ENCODE data around the gene DOHH. TPM values are rescaled to one million over a fixed set of nuclear protein-coding genes. Genes with fewer than 3 reads are reported as not detected.

DOHH gene
- total RNA-seq, 1 donor from 2014 or later = 14.5 TPM

DNA sequence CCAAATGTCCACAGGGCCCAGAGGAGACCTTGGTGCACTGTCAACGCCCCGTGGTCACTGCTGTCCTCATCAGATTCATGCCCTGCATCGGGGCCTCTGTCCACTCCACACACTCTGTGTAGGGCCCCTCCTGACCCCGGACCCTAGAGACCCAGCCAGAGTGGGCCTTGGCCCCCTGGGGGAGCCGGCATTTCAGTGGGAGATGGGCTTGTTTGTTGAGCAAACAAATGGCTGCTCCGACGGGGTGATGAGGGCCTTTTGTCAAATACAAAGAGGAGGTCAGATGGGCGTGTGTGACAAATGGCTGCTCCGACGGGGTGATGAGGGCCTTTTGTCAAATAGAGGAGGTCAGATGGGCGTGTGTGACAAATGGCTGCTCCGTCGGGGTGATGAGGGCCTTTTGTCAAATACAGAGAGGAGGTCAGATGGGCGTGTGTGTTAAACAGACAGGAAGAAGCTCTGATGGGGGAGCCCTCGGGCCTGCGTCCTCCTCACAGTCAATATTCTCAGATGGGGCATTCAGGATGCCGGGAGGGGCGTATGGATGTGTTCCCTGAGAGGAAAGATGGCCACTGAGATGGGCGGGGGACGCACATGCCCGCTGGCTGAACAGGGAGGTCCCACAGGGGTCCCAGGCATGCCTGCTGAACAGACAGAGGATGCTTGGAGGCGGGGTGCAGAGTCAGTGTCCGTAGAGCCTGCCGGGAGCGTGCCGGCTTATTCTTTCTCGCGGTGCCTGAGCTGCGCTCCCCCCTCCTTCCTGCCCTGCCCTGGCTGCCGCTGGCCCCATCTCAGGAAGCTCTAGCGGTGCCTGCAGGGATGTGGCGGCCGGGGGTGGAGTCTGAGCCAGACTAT, 56.4 kb downstream of the DOHH start:
- Histone ChIP-seq H3K4me3 (ENCODE audit: insufficient read depth, low read depth, low read length) (no peak overlapping the region), H3K36me3 (ENCODE audit: insufficient read depth, low read length) (peaks cover 9% of the 10 kb centered on the region), H3K27me3 (ENCODE audit: insufficient read depth, low read length) (no peaks in the 10 kb centered on the region), H3K9ac (ENCODE audit: low read length) (peak overlapping the region; percentile 71), H3K79me2 (ENCODE audit: insufficient read depth, low read length) (peaks cover 43% of the 10 kb centered on the region), H3K9me3 (ENCODE audit: insufficient read depth, low read depth, low read length) (no peaks in the 10 kb centered on the region), H3K4me1 (ENCODE audit: insufficient read depth, low read length) (peaks cover 10% of the 10 kb centered on the region), H3K4me2 (ENCODE audit: low read length) (peak overlapping the region; percentile 58), H4K20me1 (ENCODE audit: insufficient read depth, low read length) (peaks cover 41% of the 10 kb centered on the region), H3K27ac (ENCODE audit: low read depth, low read length) (peak overlapping the region; percentile 50), H2AFZ (ENCODE audit: low read depth, low read length) (no peak overlapping the region)
- FAIRE-seq (no peak), DNase-seq (ENCODE audit: low read depth) (no peak)
- Mint-ChIP-seq H3K4me3 (ENCODE audit: unreplicated experiment) (no peak overlapping the region), H3K36me3 (ENCODE audit: low read depth, unreplicated experiment) (peaks cover 7% of the 10 kb centered on the region), H3K27ac (ENCODE audit: unreplicated experiment) (no peak overlapping the region), H3K9me3 (ENCODE audit: unreplicated experiment) (no peaks in the 10 kb centered on the region), H3K27me3 (ENCODE audit: low read depth, unreplicated experiment) (no peaks in the 10 kb centered on the region), H3K4me1 (ENCODE audit: low read depth, unreplicated experiment) (peaks cover 10% of the 10 kb centered on the region)
- no peak for TF ChIP-seq CTCF (IDR thresholded peaks at IDR 0.05; ENCODE audit: insufficient read depth, low read depth, low read length)
- no peak for TF ChIP-seq EZH2 (IDR thresholded peaks at IDR 0.05; ENCODE audit: insufficient read depth, low read length)

GRCh38 chr19:3442487-3443071, 57.9 kb downstream of the DOHH start:
- Histone ChIP-seq H3K27me3 (ENCODE audit: insufficient read depth, low read length) (no peaks in the 10 kb centered on the region), H2AFZ (ENCODE audit: low read depth, low read length) (no peak overlapping the region), H3K4me2 (ENCODE audit: low read length) (no peak overlapping the region), H4K20me1 (ENCODE audit: insufficient read depth, low read length) (peaks cover 39% of the 10 kb centered on the region), H3K4me3 (ENCODE audit: insufficient read depth, low read depth, low read length) (no peak overlapping the region), H3K9me3 (ENCODE audit: insufficient read depth, low read depth, low read length) (no peaks in the 10 kb centered on the region), H3K4me1 (ENCODE audit: insufficient read depth, low read length) (peaks cover 10% of the 10 kb centered on the region), H3K9ac (ENCODE audit: low read length) (no peak overlapping the region), H3K27ac (ENCODE audit: low read depth, low read length) (no peak overlapping the region), H3K79me2 (ENCODE audit: insufficient read depth, low read length) (peaks cover 41% of the 10 kb centered on the region), H3K36me3 (ENCODE audit: insufficient read depth, low read length) (peaks cover 14% of the 10 kb centered on the region)
- no peak overlapping the region for H3K27ac Mint-ChIP-seq (ENCODE audit: unreplicated experiment)
- H3K36me3 Mint-ChIP-seq (ENCODE audit: low read depth, unreplicated experiment) = peaks cover 7% of the 10 kb centered on the region
- no peak overlapping the region for H3K4me3 Mint-ChIP-seq (ENCODE audit: unreplicated experiment)
- TF ChIP-seq CTCF (IDR thresholded peaks at IDR 0.05; ENCODE audit: insufficient read depth, low read depth, low read length) (no peak), EZH2 (IDR thresholded peaks at IDR 0.05; ENCODE audit: insufficient read depth, low read length) (no peak)
- peaks cover 1% of the 10 kb centered on the region for H3K9me3 Mint-ChIP-seq (ENCODE audit: unreplicated experiment)
- peaks cover 10% of the 10 kb centered on the region for H3K4me1 Mint-ChIP-seq (ENCODE audit: low read depth, unreplicated experiment)
- FAIRE-seq = no peak
- no peaks in the 10 kb centered on the region for H3K27me3 Mint-ChIP-seq (ENCODE audit: low read depth, unreplicated experiment)
- no peak for DNase-seq (ENCODE audit: low read depth)

DNA sequence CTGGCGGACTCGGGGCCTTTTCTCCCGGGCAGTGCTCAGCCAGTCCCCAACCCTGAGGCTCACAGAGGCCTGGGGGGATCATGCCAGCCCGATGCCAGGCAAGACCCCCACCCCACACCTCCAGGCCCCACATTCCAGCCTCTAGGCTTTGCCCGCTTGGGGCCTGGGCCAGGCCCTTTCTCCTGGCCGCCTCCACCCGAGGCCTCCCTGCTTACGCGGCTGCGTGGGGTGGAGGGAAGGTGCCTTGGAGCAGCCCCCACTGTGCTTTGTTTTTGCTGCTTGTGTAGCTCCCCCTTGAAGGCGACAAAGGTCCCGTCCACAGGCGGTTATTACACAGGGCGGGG, 58.5 kb downstream of the DOHH start:
- H3K9me3 Mint-ChIP-seq (ENCODE audit: unreplicated experiment) = peaks cover 1% of the 10 kb centered on the region
- H3K9me3 ChIP-seq (ENCODE audit: insufficient read depth, low read depth, low read length) = no peaks in the 10 kb centered on the region
- peaks cover 10% of the 10 kb centered on the region for H3K4me1 ChIP-seq (ENCODE audit: insufficient read depth, low read length)
- H3K9ac ChIP-seq (ENCODE audit: low read length) = no peak overlapping the region
- no peaks in the 10 kb centered on the region for H3K27me3 ChIP-seq (ENCODE audit: insufficient read depth, low read length)
- H3K4me3 Mint-ChIP-seq (ENCODE audit: unreplicated experiment) = no peak overlapping the region
- peaks cover 9% of the 10 kb centered on the region for H3K36me3 Mint-ChIP-seq (ENCODE audit: low read depth, unreplicated experiment)
- no peak overlapping the region for H3K4me2 ChIP-seq (ENCODE audit: low read length)
- H3K79me2 ChIP-seq (ENCODE audit: insufficient read depth, low read length) = peaks cover 41% of the 10 kb centered on the region
- H3K27ac Mint-ChIP-seq (ENCODE audit: unreplicated experiment) = no peak overlapping the region
- H3K4me1 Mint-ChIP-seq (ENCODE audit: low read depth, unreplicated experiment) = peaks cover 10% of the 10 kb centered on the region
- H3K27me3 Mint-ChIP-seq (ENCODE audit: low read depth, unreplicated experiment) = no peaks in the 10 kb centered on the region
- peaks cover 35% of the 10 kb centered on the region for H4K20me1 ChIP-seq (ENCODE audit: insufficient read depth, low read length)
- DNase-seq (ENCODE audit: low read depth) = no peak
- H3K27ac ChIP-seq (ENCODE audit: low read depth, low read length) = no peak overlapping the region
- H3K36me3 ChIP-seq (ENCODE audit: insufficient read depth, low read length) = peaks cover 17% of the 10 kb centered on the region
- no peak overlapping the region for H2AFZ ChIP-seq (ENCODE audit: low read depth, low read length)
- no peak for FAIRE-seq
- H3K4me3 ChIP-seq (ENCODE audit: insufficient read depth, low read depth, low read length) = no peak overlapping the region
- TF ChIP-seq EZH2 (IDR thresholded peaks at IDR 0.05; ENCODE audit: insufficient read depth, low read length) (no peak), CTCF (IDR thresholded peaks at IDR 0.05; ENCODE audit: insufficient read depth, low read depth, low read length) (no peak)
